C4-2B (cell line): ENCODE measurements around the gene MBD6.
"Not testable (repeated sequence)": the region's sequence is repeated elsewhere in the genome, so short reads cannot be mapped to it uniquely, and the experiment has no call there.

Experiments used
- ZFX ChIP-seq: fragments of 450-650 bp; IDR thresholded peaks from 2 replicates; pipeline ENCODE4 v1.6.1; 2017
- TF ChIP-seq, protein P1 (sequence below): fragments of 450-650 bp; conservative IDR thresholded peaks from 2 replicates; pipeline ENCODE4 v1.5.1; 2017; ENCODE audit warnings: mild to moderate bottlenecking

DNA sequence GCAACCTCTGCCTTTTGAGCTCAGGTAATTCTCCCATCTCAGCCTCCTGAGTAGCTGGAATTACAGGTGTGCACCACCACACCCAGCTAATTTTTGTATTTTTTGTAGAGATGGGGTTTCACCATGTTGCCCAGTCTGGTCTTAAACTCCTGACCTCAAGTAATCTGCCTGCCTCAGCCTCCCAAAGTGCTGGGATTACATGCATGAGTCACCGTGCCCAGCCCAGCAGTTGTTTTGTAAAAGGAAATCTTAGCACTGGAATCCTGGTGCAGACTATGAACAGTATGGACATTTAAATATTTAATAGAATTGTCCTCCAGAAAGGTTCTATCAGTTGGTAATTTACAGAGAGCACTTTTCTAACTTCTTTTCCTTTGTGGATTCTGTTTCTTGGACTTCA is 38.5 kb downstream of the MBD6 start:
- TF ChIP-seq, protein P1, sequence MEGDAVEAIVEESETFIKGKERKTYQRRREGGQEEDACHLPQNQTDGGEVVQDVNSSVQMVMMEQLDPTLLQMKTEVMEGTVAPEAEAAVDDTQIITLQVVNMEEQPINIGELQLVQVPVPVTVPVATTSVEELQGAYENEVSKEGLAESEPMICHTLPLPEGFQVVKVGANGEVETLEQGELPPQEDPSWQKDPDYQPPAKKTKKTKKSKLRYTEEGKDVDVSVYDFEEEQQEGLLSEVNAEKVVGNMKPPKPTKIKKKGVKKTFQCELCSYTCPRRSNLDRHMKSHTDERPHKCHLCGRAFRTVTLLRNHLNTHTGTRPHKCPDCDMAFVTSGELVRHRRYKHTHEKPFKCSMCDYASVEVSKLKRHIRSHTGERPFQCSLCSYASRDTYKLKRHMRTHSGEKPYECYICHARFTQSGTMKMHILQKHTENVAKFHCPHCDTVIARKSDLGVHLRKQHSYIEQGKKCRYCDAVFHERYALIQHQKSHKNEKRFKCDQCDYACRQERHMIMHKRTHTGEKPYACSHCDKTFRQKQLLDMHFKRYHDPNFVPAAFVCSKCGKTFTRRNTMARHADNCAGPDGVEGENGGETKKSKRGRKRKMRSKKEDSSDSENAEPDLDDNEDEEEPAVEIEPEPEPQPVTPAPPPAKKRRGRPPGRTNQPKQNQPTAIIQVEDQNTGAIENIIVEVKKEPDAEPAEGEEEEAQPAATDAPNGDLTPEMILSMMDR = not testable (repeated sequence)
- TF ChIP-seq ZFX = not testable (repeated sequence)
